Measurements from ENCODE around the gene ERMP1. TPM values are rescaled to one million over a fixed set of nuclear protein-coding genes. Genes with fewer than 3 reads are reported as not detected.

Gene ERMP1
- polyA plus RNA-seq, 2 donors, result 9.9 to 12.5 TPM

DNA sequence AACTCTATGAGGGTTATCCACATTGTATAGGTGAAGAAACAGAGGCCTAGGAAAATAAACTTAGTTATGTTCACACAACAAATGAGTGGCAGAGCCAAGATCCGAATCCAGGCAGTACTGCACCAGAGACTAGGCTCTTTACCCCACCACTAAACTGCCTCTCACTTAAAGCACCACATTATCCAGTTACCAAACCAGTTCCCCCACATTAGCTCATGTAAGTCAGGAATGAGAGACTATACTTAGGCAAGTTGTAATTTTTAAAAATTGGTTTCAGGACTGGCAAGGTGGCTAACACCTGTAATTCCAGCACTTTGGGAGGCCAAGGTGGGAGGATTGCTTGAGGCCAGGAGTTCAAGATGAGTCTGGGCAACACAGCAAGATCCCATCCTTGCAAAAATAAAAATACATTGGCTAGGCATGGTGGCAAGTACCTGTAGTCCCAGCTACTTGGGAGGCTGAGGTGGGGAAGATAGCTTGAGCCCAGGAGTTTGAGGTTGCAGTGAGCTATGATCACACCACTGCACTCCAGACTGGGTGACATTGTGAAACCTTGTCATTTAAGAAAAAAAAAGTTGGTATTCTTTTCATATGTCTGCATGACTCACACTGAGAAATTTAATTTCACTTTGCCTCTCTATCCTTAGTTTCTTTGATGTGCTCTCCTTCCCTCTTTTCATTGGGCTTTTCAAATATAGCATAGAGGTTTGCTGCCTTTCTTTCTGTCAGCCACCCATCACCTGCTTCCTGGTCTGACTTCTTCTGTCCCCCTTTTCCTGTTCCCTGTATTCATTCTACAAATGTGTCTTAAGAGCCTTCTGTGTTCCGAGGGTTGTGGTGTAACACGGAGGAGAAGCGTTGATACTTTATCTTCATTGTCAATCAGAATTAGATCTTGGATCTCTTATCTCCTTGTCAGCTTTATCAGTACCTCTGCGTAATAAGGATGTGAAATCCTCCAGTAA, 64.7 kb downstream of the ERMP1 start:
- 81 to 89% methylated on average over 5 of the region's 5 CpGs for WGBS, 2 donors
- Histone ChIP-seq H3K4me1 (ENCODE audit: control insufficient read depth in 2 of 2, insufficient read depth in 2 of 2, low read length in 1 of 2) (no peaks in the 10 kb centered on the region), H3K4me3 (ENCODE audit: low read depth in 1 of 2, low read length in 2 of 2) (no peak overlapping the region), H3K27me3 (ENCODE audit: control insufficient read depth in 1 of 2, insufficient read depth in 2 of 2, low read length in 2 of 2) (no peaks in the 10 kb centered on the region), H3K27ac (ENCODE audit: low read depth in 2 of 2, low read length in 1 of 2) (no peak overlapping the region), H3K9me3 (ENCODE audit: control insufficient read depth in 2 of 2, insufficient read depth in 1 of 2, low read depth in 1 of 2, low read length in 1 of 2) (no peaks in the 10 kb centered on the region), H3K36me3 (ENCODE audit: control insufficient read depth in 2 of 2, insufficient read depth in 2 of 2, low read length in 1 of 2) (peaks cover 11 to 22% of the 10 kb centered on the region in 2 donors)

DNA sequence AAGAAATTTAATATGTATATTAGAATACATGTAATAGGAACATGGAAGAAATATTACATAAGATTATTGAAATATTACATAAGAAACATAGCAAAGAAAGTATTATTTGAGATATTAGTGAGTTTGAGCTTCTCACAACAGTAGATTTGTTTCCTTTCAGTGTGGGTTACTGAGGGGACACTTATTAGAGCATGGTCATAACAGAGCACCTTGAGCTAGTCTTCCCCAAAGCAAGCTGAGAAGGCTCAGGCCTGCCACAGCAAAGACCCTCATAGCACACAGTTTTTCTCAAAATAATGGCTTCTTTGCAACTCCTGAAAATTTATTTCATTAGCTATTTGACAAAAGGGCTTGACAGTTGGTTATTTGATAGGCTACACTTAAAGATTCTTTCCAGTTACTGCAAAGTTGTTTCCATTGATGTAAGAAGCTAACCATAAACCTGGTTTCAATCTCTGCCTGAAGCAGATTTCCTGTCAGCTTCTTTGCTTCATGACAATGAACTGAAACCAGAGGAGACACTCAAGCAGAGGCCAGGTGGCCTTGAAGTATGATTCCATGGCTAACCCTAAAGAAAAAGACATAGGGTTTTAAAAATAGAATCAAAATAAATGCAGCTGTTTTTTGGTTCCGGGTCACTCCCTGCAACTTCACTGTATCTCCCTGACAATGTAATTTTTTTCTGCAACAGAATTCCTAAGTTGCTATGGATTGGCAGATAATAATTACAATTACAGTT, 68.6 kb downstream of the ERMP1 start:
- 80 to 89% methylated on average over 1 of the region's 1 CpG for WGBS, 2 donors
- H3K4me3 ChIP-seq (ENCODE audit: low read depth in 1 of 2, low read length in 2 of 2), result no peak overlapping the region

DNA sequence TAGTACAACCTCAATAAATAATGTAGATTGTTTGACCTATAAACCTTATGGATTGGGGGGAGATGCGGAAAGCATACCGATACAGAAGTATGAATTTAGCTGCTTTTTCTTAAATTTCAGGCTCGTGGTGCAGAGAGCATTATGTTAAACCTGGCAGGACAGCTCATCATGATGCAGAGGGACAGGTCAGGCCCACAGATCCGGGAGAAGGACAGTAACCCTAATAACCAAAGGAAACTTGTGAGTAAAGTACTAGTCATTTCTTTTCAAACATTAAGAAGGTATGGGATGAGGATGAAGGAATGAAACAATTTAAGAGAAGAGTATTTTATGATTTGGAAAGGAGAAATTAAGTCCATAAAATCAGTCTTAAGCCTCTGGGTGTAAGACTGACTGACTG, 70.5 kb downstream of the ERMP1 start:
- WGBS, 2 donors, result 89 to 92% methylated on average over 4 of the region's 4 CpGs
- peaks cover 10 to 16% of the 10 kb centered on the region in 2 donors for H3K36me3 ChIP-seq (ENCODE audit: control insufficient read depth in 2 of 2, insufficient read depth in 2 of 2, low read length in 1 of 2)
- no peaks in the 10 kb centered on the region for H3K27me3 ChIP-seq (ENCODE audit: control insufficient read depth in 1 of 2, insufficient read depth in 2 of 2, low read length in 2 of 2)
- no peak overlapping the region for H3K27ac ChIP-seq (ENCODE audit: low read depth in 2 of 2, low read length in 1 of 2)
- H3K9me3 ChIP-seq (ENCODE audit: control insufficient read depth in 2 of 2, insufficient read depth in 1 of 2, low read depth in 1 of 2, low read length in 1 of 2), result no peaks in the 10 kb centered on the region
- H3K4me1 ChIP-seq (ENCODE audit: control insufficient read depth in 2 of 2, insufficient read depth in 2 of 2, low read length in 1 of 2), result no peaks in the 10 kb centered on the region
- no peak overlapping the region for H3K4me3 ChIP-seq (ENCODE audit: low read depth in 1 of 2, low read length in 2 of 2)

More for the DNA sequence above, 68.6 kb downstream of the ERMP1 start:
- Histone ChIP-seq H3K27ac (ENCODE audit: low read depth in 2 of 2, low read length in 1 of 2) (no peak overlapping the region), H3K36me3 (ENCODE audit: control insufficient read depth in 2 of 2, insufficient read depth in 2 of 2, low read length in 1 of 2) (peaks cover 10 to 16% of the 10 kb centered on the region in 2 donors), H3K9me3 (ENCODE audit: control insufficient read depth in 2 of 2, insufficient read depth in 1 of 2, low read depth in 1 of 2, low read length in 1 of 2) (no peaks in the 10 kb centered on the region), H3K27me3 (ENCODE audit: control insufficient read depth in 1 of 2, insufficient read depth in 2 of 2, low read length in 2 of 2) (no peaks in the 10 kb centered on the region), H3K4me1 (ENCODE audit: control insufficient read depth in 2 of 2, insufficient read depth in 2 of 2, low read length in 1 of 2) (no peaks in the 10 kb centered on the region)

DNA sequence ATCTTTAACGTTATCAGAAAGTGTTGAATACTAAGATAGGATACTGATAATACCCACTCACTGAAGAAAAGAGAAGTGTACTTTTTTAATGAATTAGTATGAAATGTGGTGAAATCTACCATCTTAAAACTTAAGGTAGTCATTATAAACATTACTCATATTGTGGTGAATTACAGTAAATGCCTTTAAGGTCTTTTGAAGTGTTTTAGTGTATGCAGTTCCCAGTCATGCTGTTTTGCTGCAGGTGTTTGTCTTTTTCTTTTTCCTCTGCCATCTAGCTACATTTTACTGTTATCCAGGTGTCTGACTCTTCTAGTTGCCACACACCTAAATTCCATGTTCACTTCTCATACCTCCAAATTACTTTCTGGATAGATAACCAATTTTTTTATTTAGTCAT, 72.6 kb downstream of the ERMP1 start:
- H3K9me3 ChIP-seq (ENCODE audit: control insufficient read depth in 2 of 2, insufficient read depth in 1 of 2, low read depth in 1 of 2, low read length in 1 of 2), result no peaks in the 10 kb centered on the region
- H3K27ac ChIP-seq (ENCODE audit: low read depth in 2 of 2, low read length in 1 of 2), result no peak overlapping the region
- H3K27me3 ChIP-seq (ENCODE audit: control insufficient read depth in 1 of 2, insufficient read depth in 2 of 2, low read length in 2 of 2), result no peaks in the 10 kb centered on the region
- H3K36me3 ChIP-seq (ENCODE audit: control insufficient read depth in 2 of 2, insufficient read depth in 2 of 2, low read length in 1 of 2), result peaks cover 8 to 13% of the 10 kb centered on the region in 2 donors
- no peaks in the 10 kb centered on the region for H3K4me1 ChIP-seq (ENCODE audit: control insufficient read depth in 2 of 2, insufficient read depth in 2 of 2, low read length in 1 of 2)
- 81 to 88% methylated on average over 1 of the region's 1 CpG for WGBS, 2 donors
- no peak overlapping the region for H3K4me3 ChIP-seq (ENCODE audit: low read depth in 1 of 2, low read length in 2 of 2)

DNA sequence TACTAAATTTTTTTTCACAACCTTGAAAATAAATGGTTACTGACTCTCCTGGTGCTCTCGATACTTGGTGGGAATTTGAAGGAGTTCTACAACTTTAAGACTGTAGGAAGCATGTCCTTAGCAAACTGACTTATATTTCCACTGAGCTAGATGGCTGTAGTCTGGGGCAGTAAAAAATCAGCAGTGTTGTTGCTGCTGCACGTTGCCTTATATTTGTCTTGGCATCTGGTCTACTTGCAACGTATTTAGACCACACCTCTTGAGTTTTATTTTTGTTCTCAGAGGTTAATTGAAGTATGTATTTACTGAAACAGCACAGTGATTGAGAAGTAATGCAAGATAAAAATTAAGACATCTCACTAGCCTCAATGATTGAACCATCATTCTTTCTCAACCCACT, 76.3 kb downstream of the ERMP1 start:
- no peaks in the 10 kb centered on the region for H3K27me3 ChIP-seq (ENCODE audit: control insufficient read depth in 1 of 2, insufficient read depth in 2 of 2, low read length in 2 of 2)
- no peak overlapping the region for H3K4me3 ChIP-seq (ENCODE audit: low read depth in 1 of 2, low read length in 2 of 2)
- no peaks in the 10 kb centered on the region for H3K4me1 ChIP-seq (ENCODE audit: control insufficient read depth in 2 of 2, insufficient read depth in 2 of 2, low read length in 1 of 2)
- peaks cover 3% of the 10 kb centered on the region in 2 donors for H3K36me3 ChIP-seq (ENCODE audit: control insufficient read depth in 2 of 2, insufficient read depth in 2 of 2, low read length in 1 of 2)
- no peak overlapping the region for H3K27ac ChIP-seq (ENCODE audit: low read depth in 2 of 2, low read length in 1 of 2)
- 76 to 84% methylated on average over 3 of the region's 3 CpGs for WGBS, 2 donors
- no peaks in the 10 kb centered on the region for H3K9me3 ChIP-seq (ENCODE audit: control insufficient read depth in 2 of 2, insufficient read depth in 1 of 2, low read depth in 1 of 2, low read length in 1 of 2)

DNA sequence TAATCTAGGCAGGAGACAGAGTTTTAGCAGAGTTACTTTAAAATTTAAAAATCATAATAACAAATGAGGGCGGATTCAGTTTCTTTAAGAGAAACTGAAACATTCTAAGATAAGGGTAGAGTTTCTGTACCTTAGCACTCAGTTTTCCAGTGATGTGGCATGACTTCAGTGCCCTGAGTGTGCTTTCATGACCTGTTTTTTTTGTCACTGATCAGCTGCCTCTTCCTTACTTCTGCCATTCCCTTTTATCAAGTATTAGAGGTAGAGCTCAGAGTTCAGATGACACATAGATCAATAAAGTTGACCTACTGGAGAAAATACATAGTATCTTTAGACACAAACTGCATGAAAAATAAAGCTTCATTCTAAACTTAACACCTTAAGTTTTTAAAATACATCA, 82.3 kb downstream of the ERMP1 start:
- no peaks in the 10 kb centered on the region for H3K4me1 ChIP-seq (ENCODE audit: control insufficient read depth in 2 of 2, insufficient read depth in 2 of 2, low read length in 1 of 2)
- H3K27me3 ChIP-seq (ENCODE audit: control insufficient read depth in 1 of 2, insufficient read depth in 2 of 2, low read length in 2 of 2), result no peaks in the 10 kb centered on the region
- H3K27ac ChIP-seq (ENCODE audit: low read depth in 2 of 2, low read length in 1 of 2), result no peak overlapping the region
- H3K4me3 ChIP-seq (ENCODE audit: low read depth in 1 of 2, low read length in 2 of 2), result no peak overlapping the region
- no peaks in the 10 kb centered on the region for H3K9me3 ChIP-seq (ENCODE audit: control insufficient read depth in 2 of 2, insufficient read depth in 1 of 2, low read depth in 1 of 2, low read length in 1 of 2)
- 94 to 97% methylated on average over 1 of the region's 1 CpG for WGBS, 2 donors
- H3K36me3 ChIP-seq (ENCODE audit: control insufficient read depth in 2 of 2, insufficient read depth in 2 of 2, low read length in 1 of 2), result peaks cover 3 to 7% of the 10 kb centered on the region in 2 donors

DNA sequence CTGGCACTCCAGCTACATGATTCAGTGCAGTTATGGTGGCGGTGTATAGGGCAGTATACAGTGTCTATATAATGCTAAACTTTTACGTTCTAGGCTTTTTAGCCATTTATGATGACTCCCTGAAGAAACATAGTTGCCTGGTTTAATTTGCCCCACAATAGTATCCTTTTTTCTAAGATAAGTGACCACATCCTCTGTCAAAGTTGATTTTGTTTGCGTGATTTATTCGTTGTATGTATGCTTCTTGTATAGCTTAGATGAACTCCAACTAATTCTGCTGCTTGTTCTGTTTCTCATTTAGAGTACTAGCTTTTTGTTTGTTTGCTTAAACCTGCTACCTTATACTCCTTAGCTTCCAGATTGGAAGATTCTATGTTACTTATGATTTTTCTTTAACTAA, 83.6 kb downstream of the ERMP1 start:
- H3K9me3 ChIP-seq (ENCODE audit: control insufficient read depth in 2 of 2, insufficient read depth in 1 of 2, low read depth in 1 of 2, low read length in 1 of 2), result no peaks in the 10 kb centered on the region
- H3K27me3 ChIP-seq (ENCODE audit: control insufficient read depth in 1 of 2, insufficient read depth in 2 of 2, low read length in 2 of 2), result no peaks in the 10 kb centered on the region
- H3K4me1 ChIP-seq (ENCODE audit: control insufficient read depth in 2 of 2, insufficient read depth in 2 of 2, low read length in 1 of 2), result no peaks in the 10 kb centered on the region
- 92 to 93% methylated on average over 4 of the region's 4 CpGs for WGBS, 2 donors
- H3K4me3 ChIP-seq (ENCODE audit: low read depth in 1 of 2, low read length in 2 of 2), result no peak overlapping the region
- no peak overlapping the region for H3K27ac ChIP-seq (ENCODE audit: low read depth in 2 of 2, low read length in 1 of 2)
- H3K36me3 ChIP-seq (ENCODE audit: control insufficient read depth in 2 of 2, insufficient read depth in 2 of 2, low read length in 1 of 2), result peaks cover 3 to 10% of the 10 kb centered on the region in 2 donors

DNA sequence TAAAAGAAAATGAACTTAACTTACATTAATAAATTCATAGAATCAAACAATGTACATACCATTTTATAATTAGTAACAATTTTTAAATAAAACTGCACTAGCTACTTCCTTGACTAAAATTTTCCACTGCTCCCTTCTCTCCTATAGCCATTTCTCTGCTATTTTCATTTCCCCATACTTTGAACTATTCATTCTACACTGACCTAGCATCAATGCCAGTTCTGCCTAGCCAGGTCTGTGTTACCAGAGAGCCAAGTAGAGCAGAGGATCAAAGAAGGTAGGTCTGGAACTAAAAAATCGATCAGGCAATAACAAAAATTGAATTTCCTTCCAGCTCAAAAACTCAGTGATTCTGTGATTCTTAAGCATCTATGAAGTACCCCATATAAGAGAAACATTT, 84.5 kb downstream of the ERMP1 start:
- 94 to 95% methylated on average over 1 of the region's 1 CpG for WGBS, 2 donors
- Histone ChIP-seq H3K4me3 (ENCODE audit: low read depth in 1 of 2, low read length in 2 of 2) (no peak overlapping the region), H3K27me3 (ENCODE audit: control insufficient read depth in 1 of 2, insufficient read depth in 2 of 2, low read length in 2 of 2) (no peaks in the 10 kb centered on the region), H3K4me1 (ENCODE audit: control insufficient read depth in 2 of 2, insufficient read depth in 2 of 2, low read length in 1 of 2) (no peaks in the 10 kb centered on the region), H3K9me3 (ENCODE audit: control insufficient read depth in 2 of 2, insufficient read depth in 1 of 2, low read depth in 1 of 2, low read length in 1 of 2) (peaks cover 0 to 2% of the 10 kb centered on the region in 2 donors), H3K27ac (ENCODE audit: low read depth in 2 of 2, low read length in 1 of 2) (no peak overlapping the region), H3K36me3 (ENCODE audit: control insufficient read depth in 2 of 2, insufficient read depth in 2 of 2, low read length in 1 of 2) (peaks cover 0 to 10% of the 10 kb centered on the region in 2 donors)

DNA sequence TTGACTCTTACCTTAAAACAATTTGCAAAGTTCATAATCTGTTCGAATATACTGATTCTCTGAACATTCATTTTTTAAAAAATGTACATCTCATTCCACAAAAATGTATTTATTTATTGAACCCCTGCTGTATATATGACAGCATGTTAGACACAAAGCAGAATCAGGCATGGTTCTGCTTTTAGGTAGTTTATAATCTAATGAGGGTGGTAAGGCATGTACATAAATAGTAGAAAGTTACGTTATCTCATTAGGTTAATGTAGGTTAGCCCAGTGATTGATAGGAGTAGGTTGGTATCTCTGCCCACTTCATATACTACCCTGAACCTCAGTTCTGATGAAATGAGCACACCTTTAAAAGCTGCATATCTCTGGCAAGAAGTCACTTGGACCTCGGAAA, 89.8 kb downstream of the ERMP1 start:
- Histone ChIP-seq H3K27ac (ENCODE audit: low read depth in 2 of 2, low read length in 1 of 2) (no peak overlapping the region), H3K4me3 (ENCODE audit: low read depth in 1 of 2, low read length in 2 of 2) (no peak overlapping the region), H3K36me3 (ENCODE audit: control insufficient read depth in 2 of 2, insufficient read depth in 2 of 2, low read length in 1 of 2) (peaks cover 4 to 8% of the 10 kb centered on the region in 2 donors), H3K4me1 (ENCODE audit: control insufficient read depth in 2 of 2, insufficient read depth in 2 of 2, low read length in 1 of 2) (no peaks in the 10 kb centered on the region), H3K9me3 (ENCODE audit: control insufficient read depth in 2 of 2, insufficient read depth in 1 of 2, low read depth in 1 of 2, low read length in 1 of 2) (peaks cover 0 to 2% of the 10 kb centered on the region in 2 donors), H3K27me3 (ENCODE audit: control insufficient read depth in 1 of 2, insufficient read depth in 2 of 2, low read length in 2 of 2) (no peaks in the 10 kb centered on the region)
- WGBS, 2 donors, result 93 to 96% methylated on average over 3 of the region's 3 CpGs
